Gastroesophageal sphincter (tissue), 4 donors: ENCODE data around the gene PANK4. TPM values are rescaled to one million over a fixed set of nuclear protein-coding genes. Genes with fewer than 3 reads are reported as not detected.

ENCODE experiments used
- ATAC-seq: fragments of 150-250 bp; one replicate; pipeline ENCODE4 v1.9.1; 2016; ENCODE audit warnings: mild to moderate bottlenecking, moderate library complexity
- H3K27ac ChIP-seq, 4 donors: fragments of 200-600 bp; sonication (generic) in 3 of 4; 1 replicate in 3 of 4; 2 replicates in 1 of 4; pipeline ENCODE4 v1.5.1; 2016 to 2019
- H3K27me3 ChIP-seq: fragments of 200-600 bp; sonication (generic); one replicate; pipeline ENCODE4 v1.5.1; 2019
- H3K36me3 ChIP-seq, 2 donors: fragments of 200-600 bp; sonication (generic); one replicate each; pipeline ENCODE4 v1.5.1; 2019; ENCODE audit warnings: control low read depth in 1 of 2
- H3K4me1 ChIP-seq, 3 donors: fragments of 200-600 bp; sonication (generic); 1 replicate in 2 of 3; 2 replicates in 1 of 3; pipeline ENCODE4 v1.5.1; 2016 to 2019; ENCODE audit warnings: control low read depth in 2 of 3
- H3K4me3 ChIP-seq, 2 donors: fragments of 200-600 bp; sonication (generic); one replicate each; pipeline ENCODE4 v1.5.1; 2019; ENCODE audit warnings: mild to moderate bottlenecking in 1 of 2, moderate library complexity in 1 of 2
- H3K9me3 ChIP-seq, 3 donors: fragments of 200-600 bp; sonication (generic); one replicate each; pipeline ENCODE4 v1.5.1; 2017 to 2019; ENCODE audit warnings: control low read depth in 2 of 3
- EP300 ChIP-seq: sonication (generic); formaldehyde crosslinking; IDR thresholded peaks from one replicate; pipeline ENCODE4 v1.6.1; 2017; ENCODE audit warnings: antibody characterized with exemption, mild to moderate bottlenecking
- POLR2A ChIP-seq, 2 donors: fragments of 450-650 bp; IDR thresholded peaks; one replicate each; pipeline ENCODE4 v1.6.1; 2017; ENCODE audit warnings: antibody characterized with exemption in 2 of 2, mild to moderate bottlenecking in 2 of 2, moderate library complexity in 1 of 2
- POLR2AphosphoS5 ChIP-seq: sonication (generic); formaldehyde crosslinking; IDR thresholded peaks from one replicate; pipeline ENCODE4 v1.6.1; 2017; ENCODE audit warnings: antibody characterized with exemption
- WGBS, 2 donors: methylation state at CpG; one replicate each; pipeline ENCODE4 v1.1.5; 2018; ENCODE audit warnings: low coverage in 1 of 2; 5-methylcytosine and 5-hydroxymethylcytosine counted together
- total RNA-seq, 4 donors: library from RNA; depleted of rRNA; stranded (reverse); fragments of >200 nt; gene quantifications; one replicate each; pipeline ENCODE4 v1.1.0, GENCODE V29; 2016
- TF ChIP-seq, protein P1 (sequence below), 4 experiments: fragments of 200-600 bp in 2 of 4; fragments of 450-650 bp in 2 of 4; sonication (generic) in 1 of 4; IDR thresholded peaks; one replicate each; pipeline ENCODE4 v1.5.1; 2017 to 2019; ENCODE audit warnings: antibody characterized with exemption in 4 of 4, mild to moderate bottlenecking in 2 of 4, moderate library complexity in 2 of 4

Gene PANK4
- total RNA-seq, 4 donors from 2014 or later: 32.6 to 46.8 (median 34.0) TPM

DNA sequence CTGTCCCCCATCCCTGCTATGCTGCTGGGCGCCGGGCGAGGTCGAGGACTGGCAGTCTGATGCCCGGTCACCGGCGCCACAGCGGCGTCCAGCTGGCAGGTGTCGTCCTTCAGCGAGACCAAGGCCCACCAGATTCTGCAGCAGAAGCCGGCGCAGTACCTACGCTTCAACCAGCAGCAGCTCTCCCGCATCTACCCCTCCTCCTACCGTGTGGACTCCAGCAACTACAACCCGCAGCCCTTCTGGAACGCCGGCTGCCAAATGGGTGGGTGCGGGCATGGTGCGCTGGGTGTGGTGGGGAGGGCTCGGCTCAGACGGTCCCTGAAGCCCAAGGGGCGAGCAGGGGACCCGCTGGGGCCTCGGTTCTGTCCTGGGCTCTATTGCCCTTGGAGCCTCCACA is 29.6 kb downstream of the PANK4 start:
- ATAC-seq: no peak
- H3K9me3 ChIP-seq: no peaks in the 10 kb centered on the region
- H3K4me3 ChIP-seq: no peak overlapping the region
- no peak overlapping the region for H3K27ac ChIP-seq
- WGBS, 2 donors: 85% methylated on average over 15 of the region's 26 CpGs; no CpG with 5 or more reads in 1 of the 2 donors
- H3K4me1 ChIP-seq: no peaks in the 10 kb centered on the region
- peaks cover 58% of the 10 kb centered on the region for H3K27me3 ChIP-seq
- TF ChIP-seq, protein P1, sequence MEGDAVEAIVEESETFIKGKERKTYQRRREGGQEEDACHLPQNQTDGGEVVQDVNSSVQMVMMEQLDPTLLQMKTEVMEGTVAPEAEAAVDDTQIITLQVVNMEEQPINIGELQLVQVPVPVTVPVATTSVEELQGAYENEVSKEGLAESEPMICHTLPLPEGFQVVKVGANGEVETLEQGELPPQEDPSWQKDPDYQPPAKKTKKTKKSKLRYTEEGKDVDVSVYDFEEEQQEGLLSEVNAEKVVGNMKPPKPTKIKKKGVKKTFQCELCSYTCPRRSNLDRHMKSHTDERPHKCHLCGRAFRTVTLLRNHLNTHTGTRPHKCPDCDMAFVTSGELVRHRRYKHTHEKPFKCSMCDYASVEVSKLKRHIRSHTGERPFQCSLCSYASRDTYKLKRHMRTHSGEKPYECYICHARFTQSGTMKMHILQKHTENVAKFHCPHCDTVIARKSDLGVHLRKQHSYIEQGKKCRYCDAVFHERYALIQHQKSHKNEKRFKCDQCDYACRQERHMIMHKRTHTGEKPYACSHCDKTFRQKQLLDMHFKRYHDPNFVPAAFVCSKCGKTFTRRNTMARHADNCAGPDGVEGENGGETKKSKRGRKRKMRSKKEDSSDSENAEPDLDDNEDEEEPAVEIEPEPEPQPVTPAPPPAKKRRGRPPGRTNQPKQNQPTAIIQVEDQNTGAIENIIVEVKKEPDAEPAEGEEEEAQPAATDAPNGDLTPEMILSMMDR (IDR thresholded peaks at IDR 0.05): no peak
- TF ChIP-seq POLR2A (IDR thresholded peaks at IDR 0.05) (no peak), EP300 (no peak), POLR2AphosphoS5 (no peak)
- no peaks in the 10 kb centered on the region for H3K36me3 ChIP-seq

DNA sequence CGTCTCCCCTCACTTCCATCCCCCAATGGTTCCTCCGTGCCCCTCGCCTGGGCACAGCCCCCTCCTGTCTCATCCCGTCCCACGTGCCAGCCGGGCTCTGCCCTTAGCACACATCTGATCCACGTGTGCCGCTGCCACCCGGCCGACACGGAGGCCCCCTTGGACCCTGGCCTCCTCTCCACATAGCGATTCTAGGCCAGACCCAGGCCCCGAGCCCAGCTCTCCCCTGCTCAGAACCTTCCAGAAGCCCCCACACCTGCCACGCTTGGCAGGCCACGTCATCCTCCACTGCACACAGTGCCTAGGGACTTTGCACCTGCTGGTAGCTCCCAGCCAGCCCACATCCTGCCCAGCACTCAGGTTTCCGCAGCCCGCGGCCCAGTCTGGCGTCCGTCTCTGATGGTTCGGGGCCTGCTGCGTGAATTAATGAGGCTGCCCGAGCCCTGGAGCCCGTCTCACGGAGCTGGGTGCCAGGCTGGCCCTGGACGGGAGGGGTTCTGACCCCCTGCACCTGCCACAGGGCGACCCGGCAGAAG is 30.2 kb downstream of the PANK4 start:
- H3K9me3 ChIP-seq: no peaks in the 10 kb centered on the region
- H3K36me3 ChIP-seq: no peaks in the 10 kb centered on the region
- H3K27ac ChIP-seq: no peak overlapping the region
- no peak for ATAC-seq
- H3K27me3 ChIP-seq: peaks cover 58% of the 10 kb centered on the region
- TF ChIP-seq POLR2A (IDR thresholded peaks at IDR 0.05) (no peak), EP300 (no peak), POLR2AphosphoS5 (no peak)
- TF ChIP-seq, protein P1 (IDR thresholded peaks at IDR 0.05): no peak
- no peak overlapping the region for H3K4me3 ChIP-seq
- H3K4me1 ChIP-seq: no peaks in the 10 kb centered on the region
- 87% methylated on average over 3 of the region's 28 CpGs; no CpG with 5 or more reads in 1 of the 2 donors for WGBS, 2 donors

DNA sequence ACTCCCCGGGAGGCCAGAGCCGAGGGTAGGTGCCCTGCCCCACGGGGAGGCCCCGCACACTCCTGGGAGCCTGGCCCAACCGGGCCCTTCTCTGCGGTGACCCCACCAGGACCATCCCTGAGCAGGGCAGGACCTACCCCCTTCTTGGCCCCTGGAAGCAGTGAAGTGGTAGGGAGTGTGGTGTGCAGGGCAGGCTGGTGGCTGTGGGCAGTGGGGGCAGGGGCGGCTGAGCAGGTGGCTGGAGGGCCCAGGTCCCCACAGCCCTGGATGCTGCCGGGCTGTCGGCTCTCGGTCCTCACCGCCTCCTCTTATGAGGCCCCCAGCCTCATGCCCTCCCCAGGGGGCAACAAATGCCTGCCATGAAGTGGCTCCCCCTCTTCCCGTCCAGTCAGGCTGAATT is 30.9 kb downstream of the PANK4 start:
- no peaks in the 10 kb centered on the region for H3K4me1 ChIP-seq
- TF ChIP-seq, protein P1 (IDR thresholded peaks at IDR 0.05): no peak
- TF ChIP-seq POLR2AphosphoS5: no peak
- TF ChIP-seq EP300: no peak
- no peak for TF ChIP-seq POLR2A (IDR thresholded peaks at IDR 0.05)
- H3K4me3 ChIP-seq: no peak overlapping the region
- H3K27me3 ChIP-seq: peaks cover 58% of the 10 kb centered on the region
- ATAC-seq: no peak
- no peaks in the 10 kb centered on the region for H3K9me3 ChIP-seq
- no peaks in the 10 kb centered on the region for H3K36me3 ChIP-seq
- no CpG with 5 or more reads among the region's 12 CpGs for WGBS, 2 donors
- H3K27ac ChIP-seq: no peak overlapping the region

DNA sequence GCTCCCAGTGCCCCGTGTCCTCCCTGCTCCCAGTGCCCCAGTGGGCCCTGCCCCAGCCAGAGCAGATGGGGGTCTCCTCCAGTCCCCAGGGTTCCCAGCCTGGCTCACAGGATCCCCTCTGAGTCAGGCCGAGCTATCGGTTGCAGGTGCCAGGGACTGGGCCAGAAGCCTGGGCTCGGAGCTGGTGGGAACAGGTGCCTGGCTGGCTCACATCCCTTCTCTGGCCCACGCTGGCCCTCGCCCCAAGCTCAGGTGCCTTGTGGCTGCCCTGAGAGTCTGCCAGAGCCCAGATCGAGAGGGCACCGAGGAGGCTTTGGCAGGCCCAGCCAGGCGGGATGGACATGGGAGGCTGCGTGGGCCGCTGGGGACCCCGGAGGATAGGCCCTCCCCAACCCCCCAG is 31.4 kb downstream of the PANK4 start:
- no peaks in the 10 kb centered on the region for H3K9me3 ChIP-seq
- no CpG with 5 or more reads among the region's 12 CpGs for WGBS, 2 donors
- H3K36me3 ChIP-seq: no peaks in the 10 kb centered on the region
- ATAC-seq: no peak
- no peaks in the 10 kb centered on the region for H3K4me1 ChIP-seq
- H3K4me3 ChIP-seq: no peak overlapping the region
- H3K27me3 ChIP-seq: peaks cover 55% of the 10 kb centered on the region
- H3K27ac ChIP-seq: no peak overlapping the region
- TF ChIP-seq, protein P1 (IDR thresholded peaks at IDR 0.05): no peak
- no peak for TF ChIP-seq POLR2AphosphoS5
- no peak for TF ChIP-seq POLR2A (IDR thresholded peaks at IDR 0.05)
- TF ChIP-seq EP300: no peak

DNA sequence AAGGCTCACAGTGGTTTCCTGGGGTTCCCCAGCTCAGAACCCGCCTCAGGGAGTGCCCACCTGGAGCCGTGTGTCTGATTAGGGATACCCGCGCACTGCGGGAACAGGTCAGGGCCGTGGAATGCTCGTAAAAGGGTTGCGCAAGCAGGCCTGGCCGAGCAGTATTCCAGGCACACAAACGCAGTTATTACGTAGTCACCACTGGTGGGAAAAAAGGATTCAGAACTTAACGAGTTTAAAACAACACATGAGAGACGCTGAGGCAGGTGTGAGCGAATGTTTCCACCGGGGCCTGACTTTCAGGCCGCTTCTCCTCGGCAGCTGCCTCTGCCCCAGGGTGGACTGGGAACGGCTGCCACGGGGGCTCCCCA is 32.1 kb downstream of the PANK4 start:
- H3K27ac ChIP-seq: no peak overlapping the region
- WGBS, 2 donors: 70 to 72% methylated on average over 2 to 11 of the region's 19 CpGs
- no peaks in the 10 kb centered on the region for H3K4me1 ChIP-seq
- TF ChIP-seq, protein P1 (IDR thresholded peaks at IDR 0.05): no peak
- TF ChIP-seq POLR2A (IDR thresholded peaks at IDR 0.05) (no peak), POLR2AphosphoS5 (no peak), EP300 (no peak)
- ATAC-seq: no peak
- peaks cover 48% of the 10 kb centered on the region for H3K27me3 ChIP-seq
- no peaks in the 10 kb centered on the region for H3K36me3 ChIP-seq
- peaks cover 0 to 2% (median 0%) of the 10 kb centered on the region in 3 donors for H3K9me3 ChIP-seq
- no peak overlapping the region for H3K4me3 ChIP-seq
